Hepatocyte (in vitro differentiated cells): ENCODE results near the gene ELAC2.

Experiments
- EZH2 ChIP-seq: fragments of 200-600 bp; sonication (generic); IDR thresholded peaks from 2 replicates; pipeline ENCODE4 v1.6.1; 2016; ENCODE audit warnings: antibody characterized with exemption, mild to moderate bottlenecking, borderline replicate concordance
- EZH2phosphoT487 ChIP-seq: fragments of 200-600 bp; sonication (generic); IDR thresholded peaks from one replicate; pipeline ENCODE4 v1.6.1; 2018; ENCODE audit warnings: antibody characterized with exemption, mild to moderate bottlenecking, low read depth, moderate library complexity; ENCODE audit not compliant: unreplicated experiment, severe bottlenecking
- TF ChIP-seq, protein P1 (sequence below): fragments of 200-600 bp; sonication (generic); IDR thresholded peaks from 2 replicates; pipeline ENCODE4 v1.5.1; 2016; ENCODE audit warnings: antibody characterized with exemption, mild to moderate bottlenecking; ENCODE audit not compliant: poor library complexity

DNA sequence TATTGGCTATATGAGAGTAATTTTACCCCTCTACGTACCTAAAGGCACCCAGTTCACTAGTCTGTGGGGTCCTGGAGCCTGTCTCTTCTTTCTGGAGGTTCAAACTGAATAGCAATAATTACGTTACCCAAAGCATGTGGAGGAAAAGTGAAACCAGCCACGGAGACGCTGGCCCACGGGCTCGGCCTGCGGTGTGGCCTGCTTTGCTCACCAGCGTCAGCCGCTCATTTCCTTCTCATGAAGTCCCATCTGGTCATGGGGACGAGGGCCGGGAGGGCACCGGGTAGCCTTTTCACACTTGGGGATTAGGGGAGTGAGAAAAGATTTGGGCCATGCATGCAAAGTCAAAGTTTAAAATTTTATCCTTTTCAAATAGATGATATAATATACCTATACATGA, 26.9 kb downstream of the ELAC2 start:
- TF ChIP-seq, protein P1, sequence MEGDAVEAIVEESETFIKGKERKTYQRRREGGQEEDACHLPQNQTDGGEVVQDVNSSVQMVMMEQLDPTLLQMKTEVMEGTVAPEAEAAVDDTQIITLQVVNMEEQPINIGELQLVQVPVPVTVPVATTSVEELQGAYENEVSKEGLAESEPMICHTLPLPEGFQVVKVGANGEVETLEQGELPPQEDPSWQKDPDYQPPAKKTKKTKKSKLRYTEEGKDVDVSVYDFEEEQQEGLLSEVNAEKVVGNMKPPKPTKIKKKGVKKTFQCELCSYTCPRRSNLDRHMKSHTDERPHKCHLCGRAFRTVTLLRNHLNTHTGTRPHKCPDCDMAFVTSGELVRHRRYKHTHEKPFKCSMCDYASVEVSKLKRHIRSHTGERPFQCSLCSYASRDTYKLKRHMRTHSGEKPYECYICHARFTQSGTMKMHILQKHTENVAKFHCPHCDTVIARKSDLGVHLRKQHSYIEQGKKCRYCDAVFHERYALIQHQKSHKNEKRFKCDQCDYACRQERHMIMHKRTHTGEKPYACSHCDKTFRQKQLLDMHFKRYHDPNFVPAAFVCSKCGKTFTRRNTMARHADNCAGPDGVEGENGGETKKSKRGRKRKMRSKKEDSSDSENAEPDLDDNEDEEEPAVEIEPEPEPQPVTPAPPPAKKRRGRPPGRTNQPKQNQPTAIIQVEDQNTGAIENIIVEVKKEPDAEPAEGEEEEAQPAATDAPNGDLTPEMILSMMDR = no peak
- TF ChIP-seq EZH2 (no peak), EZH2phosphoT487 (no peak)
